DMS 273 (cell line): Measurements from ENCODE around the gene CCR7.
A peak's percentile ranks its signal among the peaks of the same experiment; 100 is the strongest.

Source experiments
- DNase-seq: peaks from one replicate; lab custom pipeline; 2025; ENCODE audit not compliant: unreplicated experiment; lab: John Stamatoyannopoulos, UW

The CCR7 gene

GRCh38 chr17:40563220-40564052, 1.8 kb downstream of the CCR7 start:
- DNase-seq: no peak

- DNase-seq: no peak
Measured at GRCh38 chr17:40562838-40563219, 2.4 kb downstream of the CCR7 start.

DNA sequence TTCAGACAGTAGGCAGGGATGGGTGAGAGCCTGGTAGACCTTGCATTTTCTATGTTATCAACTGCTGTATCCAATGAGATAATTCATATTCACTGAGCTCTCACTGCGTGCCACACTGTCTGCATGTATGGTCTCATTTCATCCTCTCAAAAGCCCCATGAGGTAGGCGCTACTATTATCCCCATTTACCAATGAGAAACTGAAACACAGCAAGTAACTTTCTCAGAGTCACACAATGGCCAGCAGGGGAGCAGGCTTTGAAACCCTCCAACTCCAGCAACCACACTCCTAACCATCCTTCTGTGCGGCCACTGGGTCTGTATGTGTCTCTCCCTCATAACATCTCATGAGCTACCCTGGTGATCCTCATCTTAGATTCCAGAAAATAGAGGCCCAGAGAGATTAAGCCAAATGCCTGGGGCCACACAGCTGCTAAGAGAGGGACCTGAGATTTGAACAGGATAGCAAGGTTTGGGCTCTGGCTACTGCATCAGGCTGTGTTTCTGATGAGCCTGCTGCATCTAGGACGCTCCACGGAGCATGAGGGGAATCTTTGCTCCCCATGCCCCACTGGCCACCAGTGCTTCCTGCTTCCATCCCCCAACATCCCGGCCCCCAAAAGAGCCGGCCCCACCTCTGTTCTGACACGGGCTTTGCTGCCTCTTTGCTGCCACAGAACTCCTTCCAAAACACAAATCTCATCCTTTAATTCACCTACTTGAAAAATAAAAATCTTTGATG, 3.2 kb downstream of the CCR7 start:
- no peak for DNase-seq

DNA sequence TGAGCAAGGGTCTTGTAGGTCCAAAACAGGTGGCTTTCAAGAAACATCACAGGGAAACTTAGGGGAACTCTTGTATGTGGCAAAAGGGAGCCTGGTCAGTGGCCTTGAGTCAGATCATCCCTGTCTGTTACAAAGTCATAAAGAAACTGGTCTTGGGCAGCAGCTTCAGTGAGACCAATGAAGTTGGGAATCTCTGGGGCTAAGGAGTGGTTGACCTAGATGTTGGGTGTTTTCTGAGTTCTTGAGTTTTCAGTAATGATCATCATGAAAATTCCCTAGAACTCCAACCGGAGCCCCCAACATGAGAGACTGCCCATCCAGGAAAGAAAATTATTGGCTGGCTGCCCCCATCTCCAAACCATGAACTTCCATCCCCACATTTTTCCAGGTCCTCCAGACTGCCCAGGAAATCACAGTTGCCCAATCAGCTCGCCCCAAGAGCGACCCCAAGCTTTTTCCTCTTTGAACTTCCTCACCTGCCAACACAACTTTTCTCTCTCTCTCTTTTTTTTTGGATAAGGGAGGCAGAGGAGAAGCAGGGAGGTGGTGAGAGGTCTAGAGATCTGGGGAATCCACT, 3.9 kb downstream of the CCR7 start:
- no peak for DNase-seq

DNA sequence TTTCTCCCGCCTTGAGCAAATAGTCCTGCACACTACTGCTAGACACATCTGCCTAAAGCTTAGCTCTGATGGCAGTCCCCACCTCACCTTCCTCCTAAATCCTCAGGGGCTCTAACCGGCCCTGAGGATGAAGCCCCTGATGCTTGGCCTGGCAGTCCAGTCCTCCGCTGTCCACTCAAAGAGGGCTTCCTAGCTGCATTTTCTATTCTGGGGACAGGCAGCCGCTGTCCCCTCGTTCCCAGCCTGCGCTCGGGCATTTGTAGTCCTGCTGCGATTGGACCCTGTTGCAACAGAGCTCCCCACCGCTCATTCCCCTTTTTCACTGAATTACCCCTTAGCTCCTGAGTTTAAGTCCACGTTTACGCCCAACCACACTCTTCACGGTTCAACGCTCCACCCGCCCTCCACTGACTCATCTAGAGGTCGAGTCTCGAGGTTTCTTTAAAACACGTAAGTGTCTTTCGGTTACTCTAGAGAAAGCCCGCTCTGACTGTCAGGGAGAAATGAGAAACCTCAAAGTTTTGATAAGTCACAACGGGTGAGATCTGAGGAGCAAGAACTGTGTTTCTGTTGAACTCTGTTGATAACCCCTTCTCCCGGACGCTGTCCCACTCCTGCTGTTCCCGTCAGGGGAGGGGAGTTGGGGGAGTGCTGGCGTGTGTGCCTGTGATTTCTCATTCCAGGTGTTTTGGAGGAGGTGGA, 4.5 kb downstream of the CCR7 start:
- DNase-seq: no peak

GRCh38 chr17:40559954-40560591, 5.2 kb downstream of the CCR7 start:
- DNase-seq: peak; percentile 95

DNA sequence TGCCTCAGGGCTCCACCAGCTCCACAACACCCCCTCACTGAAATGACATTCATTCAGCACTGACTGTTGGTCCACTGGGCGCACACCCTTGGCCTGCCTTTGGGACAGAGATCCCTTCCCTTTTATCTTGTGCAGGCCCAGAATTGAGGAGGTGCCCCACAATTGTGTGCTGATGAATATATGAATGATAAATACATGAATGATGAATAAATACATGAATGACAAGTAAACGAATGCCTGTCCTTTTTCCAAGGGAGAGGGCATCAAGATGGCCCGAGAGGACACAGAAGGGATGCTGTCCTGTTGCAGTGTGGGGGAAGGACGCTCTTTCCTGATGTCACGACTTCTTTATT, 5.7 kb downstream of the CCR7 start:
- DNase-seq: no peak

DNA sequence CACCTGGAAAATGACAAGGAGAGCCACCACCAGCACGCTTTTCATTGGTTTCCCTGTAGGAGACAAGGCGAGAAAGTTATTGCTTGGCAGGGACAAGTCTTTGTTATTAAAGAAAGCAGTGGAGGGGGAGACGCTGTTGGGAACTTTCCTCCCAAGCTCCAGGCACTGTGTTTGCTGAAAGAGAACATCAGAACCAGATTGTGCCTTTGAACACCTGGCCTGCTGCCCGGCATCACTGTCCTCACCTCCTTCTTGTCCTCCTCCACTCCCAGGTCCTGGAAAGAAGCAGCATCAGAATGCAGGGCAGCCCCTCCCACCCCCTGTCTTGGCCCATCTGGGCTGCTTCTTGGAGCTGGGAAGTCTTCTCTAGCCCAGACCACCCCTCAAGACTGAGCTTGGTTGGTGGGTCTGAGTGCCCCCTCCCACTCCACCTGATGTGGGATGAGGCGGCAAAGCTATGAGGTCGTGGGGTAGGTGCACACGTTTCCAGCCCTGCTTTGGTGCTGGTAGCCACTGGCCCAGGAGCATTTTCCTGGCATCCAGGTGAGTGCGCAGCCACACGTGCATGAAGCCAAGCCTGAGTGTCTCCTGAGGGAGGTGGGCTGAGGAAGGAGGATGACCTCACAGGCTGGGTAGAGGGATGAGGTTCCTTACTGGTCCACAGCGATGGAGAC, 6.2 kb downstream of the CCR7 start:
- peak; percentile 64 for DNase-seq

GRCh38 chr17:40558300-40558889, 6.9 kb downstream of the CCR7 start:
- peak; percentile 64 for DNase-seq

DNA sequence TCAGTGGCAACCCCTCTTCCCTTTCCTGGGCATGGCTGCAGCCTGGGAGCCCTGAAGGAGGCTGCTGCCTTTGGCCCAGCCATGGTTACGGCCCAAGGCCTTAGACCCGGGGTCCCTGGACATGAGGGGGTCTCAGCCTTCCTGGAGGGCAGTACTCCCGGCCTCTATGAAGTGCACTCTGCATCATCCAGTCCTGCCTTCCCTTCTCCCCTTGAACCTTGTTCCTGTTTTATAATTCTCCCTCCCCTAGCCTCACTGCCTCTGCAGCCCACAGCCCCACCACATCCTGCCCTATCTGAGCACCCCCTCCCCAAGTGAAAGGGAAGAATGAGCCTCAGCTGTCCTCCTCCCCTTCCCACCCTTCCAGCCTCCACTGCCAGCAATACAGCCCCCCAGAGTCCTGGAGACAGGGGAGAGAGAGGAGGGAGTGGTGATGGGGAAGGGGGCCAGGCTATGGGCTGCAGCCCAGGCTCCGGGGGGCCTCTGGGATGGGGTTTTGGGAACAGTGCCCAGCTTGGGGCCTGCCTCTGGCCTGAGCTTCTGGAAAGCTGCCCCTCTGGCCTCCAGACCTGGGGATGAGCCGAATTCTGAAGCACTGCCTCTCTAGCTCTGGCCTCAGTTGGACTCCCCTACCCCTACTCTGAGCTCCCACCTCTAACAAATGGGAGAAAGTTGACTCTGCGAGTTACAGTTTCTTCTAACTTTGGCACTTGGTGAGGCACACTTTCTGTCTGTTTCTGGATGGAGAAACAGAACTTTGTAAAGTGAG, 7.6 kb downstream of the CCR7 start:
- DNase-seq: no peak

DNA sequence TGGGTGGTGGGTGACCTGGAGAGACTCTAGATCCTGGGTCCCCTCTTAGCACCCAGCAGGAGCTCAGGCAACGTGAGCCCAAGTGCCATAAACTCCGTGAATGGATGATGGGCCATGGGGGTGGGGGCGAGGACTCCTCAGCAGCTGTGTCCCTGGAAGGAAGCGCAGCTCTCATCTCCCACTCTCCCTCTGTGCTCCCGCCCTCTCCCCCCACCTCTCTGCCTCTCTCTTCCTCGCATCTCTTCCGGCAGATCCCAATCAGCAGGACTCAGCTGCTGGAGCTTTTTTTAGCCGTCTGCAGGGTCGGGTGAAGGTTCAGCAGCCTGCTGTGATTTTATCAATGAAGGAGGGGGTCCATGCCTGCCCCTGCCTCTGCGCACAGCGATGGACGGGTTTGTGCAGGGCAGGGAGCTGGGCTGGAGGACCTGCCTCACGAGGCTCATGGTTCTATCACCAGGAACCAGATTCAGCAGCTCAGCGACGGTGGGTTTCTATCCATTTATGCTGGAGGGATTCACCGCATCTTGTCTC, 8.3 kb downstream of the CCR7 start:
- DNase-seq: no peak

DNA sequence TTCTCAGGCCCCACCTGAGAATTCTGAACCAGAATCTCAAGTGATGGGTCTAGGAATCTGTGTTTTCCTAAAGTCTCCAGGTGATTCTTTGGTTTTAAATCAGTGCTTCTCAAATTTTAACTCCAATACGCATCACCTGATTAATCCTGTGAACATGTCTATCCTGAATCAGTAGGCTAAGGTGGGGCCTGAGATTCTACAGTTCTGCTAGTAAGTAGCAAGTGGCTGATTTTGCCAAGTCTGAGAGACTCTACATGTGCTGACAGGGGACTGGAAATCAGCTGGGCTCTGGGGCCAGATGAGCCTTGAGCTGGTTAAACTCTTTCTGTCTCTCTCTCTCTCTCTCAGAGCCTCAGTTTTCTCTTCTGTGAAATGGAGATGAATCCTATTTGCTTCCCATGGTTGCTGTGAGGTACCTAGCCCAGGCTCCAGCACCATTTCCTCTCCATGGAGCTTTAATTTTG, 9.0 kb downstream of the CCR7 start:
- no peak for DNase-seq

DNA sequence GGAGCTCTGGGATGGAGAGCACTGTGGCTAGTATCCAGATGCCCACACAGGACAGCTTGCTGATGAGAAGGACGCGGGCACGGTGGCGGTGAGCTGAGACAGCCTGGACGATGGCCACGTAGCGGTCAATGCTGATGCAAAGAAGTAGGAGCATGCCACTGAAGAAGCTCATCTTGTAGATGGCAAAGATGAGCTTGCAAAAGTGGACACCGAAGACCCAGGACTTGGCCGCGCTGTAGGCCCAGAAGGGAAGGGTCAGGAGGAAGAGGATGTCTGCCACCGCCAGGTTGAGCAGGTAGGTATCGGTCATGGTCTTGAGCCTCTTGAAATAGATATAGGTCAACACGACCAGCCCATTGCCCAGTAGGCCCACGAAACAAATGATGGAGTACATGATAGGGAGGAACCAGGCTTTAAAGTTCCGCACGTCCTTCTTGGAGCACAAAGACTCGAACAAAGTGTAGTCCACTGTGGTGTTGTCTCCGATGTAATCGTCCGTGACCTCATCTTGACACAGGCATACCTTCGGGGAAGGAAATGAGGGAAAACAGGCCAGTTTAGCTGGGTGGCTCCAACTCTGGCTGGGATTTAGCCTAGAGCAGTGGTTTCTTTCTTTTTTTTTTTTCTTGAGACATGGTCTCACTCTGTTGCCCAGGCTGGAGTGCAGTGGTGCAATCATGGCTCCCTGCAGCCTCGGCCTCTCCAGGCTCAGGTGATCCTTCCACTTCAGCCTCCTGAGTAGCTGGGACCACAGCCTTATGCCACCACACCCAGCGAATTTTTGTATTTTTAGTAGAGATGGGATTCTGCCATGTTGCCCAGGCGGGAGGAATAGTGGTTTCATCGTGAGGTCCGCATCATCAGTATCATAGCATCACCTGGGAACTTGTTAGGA, 9.7 kb downstream of the CCR7 start:
- DNase-seq: no peak

DNA sequence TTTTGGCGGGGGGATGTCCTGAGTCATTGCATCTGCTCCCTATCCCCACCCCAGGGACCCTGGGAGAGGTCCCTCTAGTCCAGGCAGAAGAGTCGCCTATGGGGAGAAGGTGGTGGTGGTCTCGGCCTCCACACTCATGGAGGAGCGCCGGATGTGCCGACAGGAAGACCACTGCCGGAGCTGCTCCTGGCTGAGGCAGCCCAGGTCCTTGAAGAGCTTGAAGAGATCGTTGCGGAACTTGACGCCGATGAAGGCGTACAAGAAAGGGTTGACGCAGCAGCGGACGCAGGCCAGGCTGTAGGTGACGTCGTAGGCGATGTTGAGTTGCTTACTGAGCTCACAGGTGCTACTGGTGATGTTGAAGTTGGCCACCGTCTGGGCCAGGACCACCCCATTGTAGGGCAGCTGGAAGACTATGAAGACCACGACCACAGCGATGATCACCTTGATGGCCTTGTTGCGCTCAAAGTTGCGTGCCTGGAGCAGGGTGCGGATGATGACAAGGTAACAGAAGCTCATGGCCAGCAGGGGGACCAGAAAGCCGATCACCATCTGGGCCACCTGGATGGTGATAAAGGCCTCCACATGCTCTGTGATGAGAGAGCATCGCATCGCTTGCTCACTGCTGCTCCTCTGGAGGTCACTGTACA, 10.5 kb downstream of the CCR7 start:
- DNase-seq: no peak

GRCh38 chr17:40553694-40554534, 11.4 kb downstream of the CCR7 start:
- DNase-seq: no peak

GRCh38 chr17:40552806-40553693, 12.2 kb downstream of the CCR7 start:
- DNase-seq: no peak
